Endothelial cell (in vitro differentiated cells): ENCODE results near the gene MBD3. TPM values are rescaled to one million over a fixed set of nuclear protein-coding genes. Genes with fewer than 3 reads are reported as not detected.

Experiments
- DNase-seq: peaks from one replicate; pipeline ENCODE4 v3.0.0; 2021; ENCODE audit warnings: low spot score
- H3K27ac Mint-ChIP-seq: one replicate; pipeline ENCODE4 v1.8.0; 2021; ENCODE audit warnings: mixed read lengths, inconsistent platforms; ENCODE audit not compliant: unreplicated experiment
- H3K27me3 Mint-ChIP-seq: one replicate; pipeline ENCODE4 v1.8.0; 2021; ENCODE audit warnings: mild to moderate bottlenecking, moderate library complexity, mixed read lengths, inconsistent platforms; ENCODE audit not compliant: unreplicated experiment
- H3K36me3 Mint-ChIP-seq: one replicate; pipeline ENCODE4 v1.8.0; 2021; ENCODE audit warnings: mild to moderate bottlenecking, low read depth, mixed read lengths, inconsistent platforms; ENCODE audit not compliant: unreplicated experiment
- H3K4me1 Mint-ChIP-seq: one replicate; pipeline ENCODE4 v1.8.0; 2021; ENCODE audit warnings: mild to moderate bottlenecking, mixed read lengths, inconsistent platforms; ENCODE audit not compliant: unreplicated experiment
- H3K4me3 Mint-ChIP-seq: one replicate; pipeline ENCODE4 v1.8.0; 2021; ENCODE audit warnings: mild to moderate bottlenecking, mixed read lengths, inconsistent platforms; ENCODE audit not compliant: unreplicated experiment
- H3K9me3 Mint-ChIP-seq: one replicate; pipeline ENCODE4 v1.8.0; 2021; ENCODE audit warnings: mixed read lengths, inconsistent platforms; ENCODE audit not compliant: unreplicated experiment
- total RNA-seq: library from RNA; stranded (reverse); fragmentation: NEBNext Ultra II Directional; extraction: Animal tissue kit (Norgen Biotek cat#: 25700); gene quantifications from one replicate; pipeline ENCODE4 v1.2.1, GENCODE V29; 2021; ENCODE audit not compliant: unreplicated experiment
- TF ChIP-seq, protein P1 (sequence below): fragments of 200-600 bp; sonication (generic); IDR thresholded peaks from one replicate; pipeline ENCODE4 v1.5.0; 2021; ENCODE audit warnings: antibody characterized with exemption; ENCODE audit not compliant: unreplicated experiment

MBD3 gene
- total RNA-seq, 1 donor from 2014 or later = 81.4 TPM

DNA sequence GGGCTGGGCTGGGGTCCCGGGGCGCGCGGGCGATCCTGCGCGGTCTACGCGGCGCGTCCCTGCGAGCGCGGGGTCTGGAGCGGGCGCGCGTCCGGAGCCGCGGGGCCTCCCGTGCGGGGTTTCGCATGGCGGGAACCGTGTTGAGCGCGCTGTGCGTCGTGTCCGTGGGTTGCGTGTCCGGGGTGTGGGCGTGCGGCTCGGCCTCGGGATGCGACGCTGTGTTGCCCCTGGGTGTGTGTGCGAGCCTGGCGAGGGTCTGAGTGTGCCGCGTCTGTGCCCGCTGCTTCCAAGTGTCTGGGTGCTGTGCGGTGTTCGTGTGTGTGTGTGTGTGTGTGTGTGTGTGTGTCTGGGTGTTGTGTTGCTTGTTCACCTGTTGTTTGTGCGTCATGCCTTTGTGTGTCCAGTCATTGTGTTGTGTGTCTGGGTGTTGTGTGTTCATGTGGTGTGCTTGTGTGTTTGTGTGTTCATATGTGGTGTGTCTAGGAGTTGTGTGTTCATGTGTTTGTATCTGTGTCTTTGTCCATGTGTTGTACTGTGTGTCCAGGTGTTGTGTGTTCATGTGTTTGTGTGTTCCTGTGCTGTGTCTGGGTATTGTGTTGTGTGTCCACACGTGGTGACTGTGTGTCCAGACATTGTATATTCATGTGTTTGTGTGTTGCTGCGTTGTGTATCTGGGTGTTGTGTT lies 68.2 kb downstream of the MBD3 start:
- TF ChIP-seq, protein P1, sequence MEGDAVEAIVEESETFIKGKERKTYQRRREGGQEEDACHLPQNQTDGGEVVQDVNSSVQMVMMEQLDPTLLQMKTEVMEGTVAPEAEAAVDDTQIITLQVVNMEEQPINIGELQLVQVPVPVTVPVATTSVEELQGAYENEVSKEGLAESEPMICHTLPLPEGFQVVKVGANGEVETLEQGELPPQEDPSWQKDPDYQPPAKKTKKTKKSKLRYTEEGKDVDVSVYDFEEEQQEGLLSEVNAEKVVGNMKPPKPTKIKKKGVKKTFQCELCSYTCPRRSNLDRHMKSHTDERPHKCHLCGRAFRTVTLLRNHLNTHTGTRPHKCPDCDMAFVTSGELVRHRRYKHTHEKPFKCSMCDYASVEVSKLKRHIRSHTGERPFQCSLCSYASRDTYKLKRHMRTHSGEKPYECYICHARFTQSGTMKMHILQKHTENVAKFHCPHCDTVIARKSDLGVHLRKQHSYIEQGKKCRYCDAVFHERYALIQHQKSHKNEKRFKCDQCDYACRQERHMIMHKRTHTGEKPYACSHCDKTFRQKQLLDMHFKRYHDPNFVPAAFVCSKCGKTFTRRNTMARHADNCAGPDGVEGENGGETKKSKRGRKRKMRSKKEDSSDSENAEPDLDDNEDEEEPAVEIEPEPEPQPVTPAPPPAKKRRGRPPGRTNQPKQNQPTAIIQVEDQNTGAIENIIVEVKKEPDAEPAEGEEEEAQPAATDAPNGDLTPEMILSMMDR = no peak
- H3K27me3 Mint-ChIP-seq = peaks cover 19% of the 10 kb centered on the region
- H3K9me3 Mint-ChIP-seq = no peaks in the 10 kb centered on the region
- peaks cover 7% of the 10 kb centered on the region for H3K36me3 Mint-ChIP-seq
- peak overlapping the region; percentile 80 for H3K4me3 Mint-ChIP-seq
- peaks cover 6% of the 10 kb centered on the region for H3K4me1 Mint-ChIP-seq
- peak overlapping the region; percentile 33 for H3K27ac Mint-ChIP-seq
- DNase-seq = no peak

Other genes starting within 250 kb of the MBD3 start
- gene NDUFS7, start 209.0 kb downstream of the MBD3 start, total RNA-seq = 84.0 TPM
- gene GAMT, start 191.3 kb downstream of the MBD3 start, total RNA-seq = 18.1 TPM
- 145 TPM for gene DAZAP1, start 185.3 kb downstream of the MBD3 start, total RNA-seq
- 1,175 TPM for gene RPS15, start 154.5 kb downstream of the MBD3 start, total RNA-seq
- gene APC2, start 142.7 kb downstream of the MBD3 start, total RNA-seq = 1.9 TPM
- gene C19orf25, start 113.7 kb downstream of the MBD3 start, total RNA-seq = 29.7 TPM
- 8.4 TPM for gene PCSK4, start 102.5 kb downstream of the MBD3 start, total RNA-seq
- 2.3 TPM for gene REEP6, start 101.7 kb downstream of the MBD3 start, total RNA-seq
- 0.18 TPM for gene ADAMTSL5, start 79.8 kb downstream of the MBD3 start, total RNA-seq
- gene PLK5, start 68.8 kb downstream of the MBD3 start, total RNA-seq = 1.1 TPM
- 73.4 TPM for gene MEX3D, start 24.5 kb downstream of the MBD3 start, total RNA-seq
- gene UQCR11, start 12.6 kb upstream of the MBD3 start, total RNA-seq = 182 TPM
- 255 TPM for gene TCF3, start 59.8 kb upstream of the MBD3 start, total RNA-seq
- not detected for gene ONECUT3, start 160.6 kb upstream of the MBD3 start, total RNA-seq
- gene ATP8B3, start 219.4 kb upstream of the MBD3 start, total RNA-seq = 0.69 TPM